Stimulated activated CD8-positive, alpha-beta memory T cell treated with anti-CD3 and anti-CD28 coated beads, Interleukin-2, amount 100 ng/mL, for 48 hours (primary cell): ENCODE data around the gene BNIP2.

Experiments used
- DNase-seq, 2 donors: peaks; one replicate each; pipeline ENCODE4 v3.0.0-alpha.2; 2020; ENCODE audit warnings: low read depth in 2 of 2

Gene BNIP2

DNA sequence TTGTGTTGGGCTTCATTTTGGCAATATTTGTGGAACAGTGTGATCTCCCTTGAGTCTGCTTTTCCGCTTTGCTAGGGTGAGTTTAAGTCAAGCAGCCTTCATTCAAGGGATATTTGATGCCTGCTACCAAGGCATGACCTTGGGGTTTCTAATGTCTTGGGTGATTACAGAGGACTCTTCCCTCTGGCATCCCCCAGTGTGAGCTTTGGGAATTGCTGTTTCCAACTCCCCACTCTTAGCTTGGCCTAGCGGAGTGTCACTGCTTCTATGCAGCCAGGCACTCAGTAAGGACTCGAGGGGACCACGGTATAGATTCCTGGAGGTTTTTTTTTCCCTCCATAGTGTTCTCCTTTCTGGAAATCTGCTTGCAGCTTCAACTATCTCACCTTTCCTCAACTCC lies 56.4 kb downstream of the BNIP2 start:
- DNase-seq = no peak

DNA sequence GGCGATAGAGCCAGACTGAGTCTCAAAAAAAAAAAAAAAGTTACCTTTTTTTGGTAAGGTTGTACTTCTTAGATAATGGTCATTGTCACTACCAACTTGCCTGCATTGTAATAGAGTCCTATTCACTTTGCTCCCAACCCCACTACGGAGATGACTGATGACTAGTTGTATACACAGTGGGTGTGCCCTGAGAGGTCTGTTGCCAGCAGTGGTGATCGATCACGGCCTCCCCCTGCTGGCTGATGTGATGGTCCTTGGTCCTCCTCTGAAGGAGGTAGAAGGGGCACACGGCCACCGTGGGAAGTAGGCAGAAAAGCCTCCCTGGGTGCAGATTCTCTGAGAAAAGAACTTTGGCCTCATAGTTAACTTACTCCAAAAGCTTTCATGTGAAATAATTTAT lies 66.8 kb downstream of the BNIP2 start:
- DNase-seq = peak; percentile 40 to 58

DNA sequence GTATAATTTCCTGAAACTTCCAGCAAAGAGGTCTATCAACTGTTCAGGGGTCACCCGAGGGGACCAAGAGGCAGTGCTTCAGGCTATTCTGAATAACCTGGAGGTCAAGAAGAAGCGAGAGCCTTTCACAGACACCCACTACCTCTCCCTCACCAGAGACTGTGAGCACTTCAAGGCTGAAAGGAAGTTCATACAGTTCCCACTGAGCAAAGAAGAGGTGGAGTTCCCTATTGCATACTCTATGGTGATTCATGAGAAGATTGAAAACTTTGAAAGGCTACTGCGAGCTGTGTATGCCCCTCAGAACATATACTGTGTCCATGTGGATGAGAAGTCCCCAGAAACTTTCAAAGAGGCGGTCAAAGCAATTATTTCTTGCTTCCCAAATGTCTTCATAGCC lies 70.7 kb downstream of the BNIP2 start:
- DNase-seq = no peak

DNA sequence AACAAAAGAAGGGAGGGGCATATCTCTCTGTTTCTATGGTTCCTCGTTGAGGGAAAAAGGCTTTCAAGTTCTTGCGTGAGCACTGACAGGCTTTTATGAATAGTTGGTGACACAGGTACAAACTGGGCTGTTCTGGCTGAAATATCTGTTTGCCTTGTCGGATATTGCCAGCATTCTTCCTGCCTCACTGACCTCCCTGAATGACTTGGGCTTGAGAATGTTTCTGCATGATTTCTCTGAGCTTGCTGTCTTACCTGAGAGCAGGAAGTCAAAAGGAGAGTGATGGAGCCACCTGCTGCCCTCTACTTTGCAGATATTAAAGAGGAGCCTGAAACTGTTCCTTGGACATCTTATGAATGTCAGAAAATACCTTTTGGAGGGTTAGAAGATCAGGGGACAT lies 72.7 kb downstream of the BNIP2 start:
- no peak for DNase-seq

DNA sequence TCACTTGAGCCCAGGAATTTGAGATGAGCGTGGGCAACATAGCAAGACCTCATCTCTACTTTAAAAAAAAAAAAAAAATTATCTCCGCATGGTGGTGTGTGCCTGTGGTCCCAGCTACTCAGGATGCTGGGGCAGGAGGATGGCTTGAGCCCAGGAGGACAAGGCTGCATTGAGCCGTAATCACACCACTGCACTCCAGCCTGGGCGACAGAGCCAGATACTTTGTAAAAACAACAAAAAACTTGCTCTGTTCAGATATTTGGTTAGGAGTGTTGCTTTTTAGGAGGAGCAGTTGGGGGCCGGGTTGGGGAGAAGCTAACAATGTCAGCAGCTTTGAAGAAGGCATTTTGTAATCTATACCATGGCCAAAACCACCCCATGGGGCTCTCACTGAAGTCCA lies 73.5 kb downstream of the BNIP2 start:
- DNase-seq = no peak

DNA sequence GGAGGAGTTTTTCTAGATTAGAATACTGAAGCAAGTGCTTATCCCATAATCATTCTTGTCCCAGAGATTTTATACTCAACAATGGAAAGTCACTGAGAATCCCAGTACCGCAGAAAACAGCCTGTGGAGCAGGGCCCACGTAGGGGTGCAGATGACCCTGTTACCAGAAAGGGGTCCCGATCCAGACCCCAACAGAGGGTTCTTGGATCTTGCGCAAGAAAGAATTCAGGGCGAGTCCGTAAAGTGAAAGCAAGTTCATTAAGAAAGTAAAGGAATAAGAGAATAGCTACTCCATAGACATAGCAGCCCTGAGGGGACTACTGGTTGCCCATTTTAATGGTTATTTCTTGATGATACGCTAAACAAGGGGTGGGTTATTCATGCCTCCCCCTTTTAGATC lies 75.0 kb downstream of the BNIP2 start:
- no peak for DNase-seq

DNA sequence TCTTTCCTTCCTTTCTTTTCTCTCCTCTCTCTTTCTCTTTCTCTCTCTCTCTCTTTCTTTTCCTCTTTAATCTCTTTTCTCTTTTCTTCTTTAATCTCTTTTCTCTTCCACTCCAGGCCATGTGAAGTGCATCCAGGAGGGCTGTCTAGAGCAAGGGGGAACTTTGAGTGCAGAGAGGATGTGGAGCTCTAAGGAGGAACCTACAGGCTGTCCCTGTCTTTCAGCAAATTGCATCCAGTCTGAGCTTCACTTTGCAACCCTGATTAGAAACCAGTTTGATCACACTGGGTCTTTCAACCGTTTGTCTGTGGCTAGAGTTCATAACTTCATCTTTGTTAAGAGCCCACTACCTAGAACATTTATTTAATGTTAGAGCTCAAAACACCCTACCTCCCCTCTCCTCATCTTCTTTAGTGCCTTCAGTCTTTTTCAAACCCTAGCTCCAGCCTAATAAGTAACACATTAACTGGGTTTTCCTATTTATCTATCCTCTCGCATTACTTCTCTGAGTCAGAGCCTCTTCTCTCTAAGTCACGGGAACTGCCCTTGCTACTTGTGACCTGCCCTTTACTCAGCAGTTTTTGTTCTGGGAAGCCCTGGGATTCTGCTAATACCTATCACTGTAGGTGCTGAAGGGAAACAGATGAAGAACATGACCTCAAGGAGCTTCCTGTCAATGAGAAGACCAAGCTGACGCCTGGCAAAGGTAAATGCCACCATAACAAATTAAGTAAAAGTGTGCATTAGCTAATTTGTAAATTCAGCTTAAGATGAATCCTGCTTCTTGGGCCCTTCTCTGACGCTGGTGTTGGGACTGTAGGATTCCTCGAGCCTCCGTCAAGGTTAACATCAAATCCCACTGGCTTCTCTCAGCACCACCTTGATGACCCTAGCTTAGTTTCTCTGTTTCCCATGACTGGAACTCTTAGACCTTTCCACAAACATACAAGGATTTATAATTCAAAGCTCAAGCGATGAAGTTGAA lies 77.6 kb downstream of the BNIP2 start, which contains the start of gene GCNT3:
Gene GCNT3, plus strand, starts transcription at position 508 of the 985 bp plus-strand sequence. CDS start 6,456 bp downstream, outside the sequence.
- no peak for DNase-seq

DNA sequence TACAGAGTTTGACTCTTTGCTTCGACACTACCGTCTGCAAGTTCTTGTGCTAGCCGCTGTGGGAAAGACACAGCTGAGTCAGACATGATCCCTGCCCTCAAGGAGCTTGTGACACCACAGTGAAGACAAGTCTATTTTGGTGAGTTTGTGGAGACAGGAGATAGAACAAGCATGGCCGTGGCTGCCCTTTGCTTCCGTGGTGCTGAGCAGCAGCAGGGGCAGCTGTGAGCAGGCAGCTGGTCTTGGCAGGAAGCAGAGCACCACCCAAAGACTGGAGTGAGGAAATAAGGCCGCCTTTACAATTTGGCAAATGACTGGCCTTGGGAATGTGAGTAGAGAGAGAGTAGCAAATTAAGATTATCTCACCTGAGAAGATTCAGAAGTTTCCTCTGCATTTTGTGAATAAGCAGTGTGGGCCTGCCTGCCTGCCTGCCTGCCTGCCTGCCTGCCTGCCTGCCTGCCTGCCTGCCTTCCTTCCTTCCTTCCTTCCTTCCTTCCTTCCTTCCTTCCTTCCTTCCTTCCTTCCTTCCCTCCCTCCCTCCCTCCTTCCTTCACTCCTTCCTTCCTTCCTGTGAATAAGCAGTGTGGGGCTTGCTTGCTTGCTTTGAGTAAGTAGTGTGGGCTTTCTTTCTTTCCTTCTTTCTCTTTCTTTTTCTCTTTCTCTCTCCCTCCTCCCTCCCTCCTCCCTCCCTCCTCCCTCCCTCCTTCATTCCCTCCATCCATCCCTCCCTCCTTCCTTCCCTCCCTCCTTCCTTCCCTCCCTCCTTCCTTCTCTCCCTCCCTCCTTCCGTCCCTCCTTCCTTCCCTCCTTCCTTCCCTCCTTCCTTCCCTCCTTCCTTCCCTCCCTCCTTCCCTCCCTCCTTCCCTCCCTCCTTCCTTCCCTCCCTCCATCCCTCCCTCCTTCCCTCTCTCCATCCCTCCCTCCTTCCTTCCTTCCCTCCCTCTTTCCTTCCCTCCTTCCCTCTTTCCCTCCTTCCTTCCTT lies 79.1 kb downstream of the BNIP2 start:
- no peak for DNase-seq
